Thoracic aorta (tissue), 2 donors: ENCODE results near the gene SLC25A45. TPM values are rescaled to one million over a fixed set of nuclear protein-coding genes. Genes with fewer than 3 reads are reported as not detected.

Experiments used
- ATAC-seq: fragments of 150-250 bp; one replicate; pipeline ENCODE4 v1.8.0; 2017; ENCODE audit warnings: low read depth; ENCODE audit not compliant: insufficient number of reproducible peaks, low FRiP score
- DNase-seq: peaks from one replicate; pipeline ENCODE4 v3.0.0-alpha.2; 2020; ENCODE audit warnings: low spot score
- H3K27ac ChIP-seq, 2 donors: fragments of 200-600 bp; sonication (generic); 1 replicate in 1 of 2; 2 replicates in 1 of 2; pipeline ENCODE4 v1.5.1; 2016; ENCODE audit warnings: mild to moderate bottlenecking in 2 of 2, moderate library complexity in 2 of 2
- H3K27me3 ChIP-seq: fragments of 200-600 bp; sonication (generic); replicated peaks from 2 replicates; pipeline ENCODE4 v1.6.0; 2016; ENCODE audit warnings: mild to moderate bottlenecking; ENCODE audit not compliant: insufficient read depth
- H3K36me3 ChIP-seq: fragments of 200-600 bp; sonication (generic); one replicate; pipeline ENCODE4 v1.5.1; 2016
- H3K4me1 ChIP-seq, 2 donors: fragments of 200-600 bp; sonication (generic); 1 replicate in 1 of 2; 2 replicates in 1 of 2; pipeline versions ENCODE4 v1.5.1 to v1.6.0; 2016; ENCODE audit warnings: low read depth in 2 of 2, mild to moderate bottlenecking in 1 of 2; ENCODE audit not compliant: control insufficient read depth in 1 of 2
- H3K4me3 ChIP-seq: fragments of 200-600 bp; sonication (generic); 2 replicates; pipeline ENCODE4 v1.5.1; 2016; ENCODE audit warnings: mild to moderate bottlenecking
- H3K9me3 ChIP-seq: fragments of 200-600 bp; sonication (generic); 2 replicates; pipeline ENCODE4 v1.5.1; 2016
- total RNA-seq, 2 donors: library from RNA; depleted of rRNA; stranded (reverse); fragments of >200 nt; gene quantifications; one replicate each; pipeline versions ENCODE4 v1.1.0 to v1.2.3, GENCODE V29; 2016
- TF ChIP-seq, protein P1 (sequence below): fragments of 200-600 bp; sonication (generic); IDR thresholded peaks from one replicate; pipeline ENCODE4 v1.5.1; 2019; ENCODE audit warnings: antibody characterized with exemption

Gene SLC25A45
- total RNA-seq, 2 donors from 2014 or later: 19.0 to 26.7 TPM

DNA sequence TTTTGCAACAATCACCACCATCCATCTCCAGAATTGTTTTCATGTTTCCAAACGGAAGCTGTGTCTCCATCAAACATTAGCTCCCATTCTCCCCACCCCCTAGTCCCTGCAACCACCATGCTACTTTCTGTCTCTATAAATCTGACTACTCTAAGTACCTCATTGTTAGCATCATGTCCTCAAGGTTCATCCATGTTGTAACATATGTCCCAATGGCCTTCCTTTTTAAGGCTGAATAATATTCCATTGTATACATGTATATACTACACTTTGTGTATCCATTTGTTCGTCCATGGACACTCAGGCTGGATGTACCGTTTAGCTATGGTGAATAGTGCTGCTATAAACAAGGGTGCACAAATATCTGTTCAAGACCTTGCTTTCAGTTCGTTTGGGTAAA is 57.0 kb downstream of the SLC25A45 start:
- no peak overlapping the region for H3K27ac ChIP-seq
- no peaks in the 10 kb centered on the region for H3K9me3 ChIP-seq
- no peaks in the 10 kb centered on the region for H3K27me3 ChIP-seq
- peaks cover 9% of the 10 kb centered on the region for H3K36me3 ChIP-seq
- H3K4me1 ChIP-seq: no peaks in the 10 kb centered on the region
- TF ChIP-seq, protein P1, sequence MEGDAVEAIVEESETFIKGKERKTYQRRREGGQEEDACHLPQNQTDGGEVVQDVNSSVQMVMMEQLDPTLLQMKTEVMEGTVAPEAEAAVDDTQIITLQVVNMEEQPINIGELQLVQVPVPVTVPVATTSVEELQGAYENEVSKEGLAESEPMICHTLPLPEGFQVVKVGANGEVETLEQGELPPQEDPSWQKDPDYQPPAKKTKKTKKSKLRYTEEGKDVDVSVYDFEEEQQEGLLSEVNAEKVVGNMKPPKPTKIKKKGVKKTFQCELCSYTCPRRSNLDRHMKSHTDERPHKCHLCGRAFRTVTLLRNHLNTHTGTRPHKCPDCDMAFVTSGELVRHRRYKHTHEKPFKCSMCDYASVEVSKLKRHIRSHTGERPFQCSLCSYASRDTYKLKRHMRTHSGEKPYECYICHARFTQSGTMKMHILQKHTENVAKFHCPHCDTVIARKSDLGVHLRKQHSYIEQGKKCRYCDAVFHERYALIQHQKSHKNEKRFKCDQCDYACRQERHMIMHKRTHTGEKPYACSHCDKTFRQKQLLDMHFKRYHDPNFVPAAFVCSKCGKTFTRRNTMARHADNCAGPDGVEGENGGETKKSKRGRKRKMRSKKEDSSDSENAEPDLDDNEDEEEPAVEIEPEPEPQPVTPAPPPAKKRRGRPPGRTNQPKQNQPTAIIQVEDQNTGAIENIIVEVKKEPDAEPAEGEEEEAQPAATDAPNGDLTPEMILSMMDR: no peak
- no peak for ATAC-seq
- no peak overlapping the region for H3K4me3 ChIP-seq
- DNase-seq: no peak

Other genes with a start within 250 kb of the SLC25A45 start
- gene SYVN1, start 248.1 kb downstream of the SLC25A45 start, total RNA-seq: 10 to 100 TPM; 73.1 to 78.0 TPM
- gene SPDYC, start 212.4 kb downstream of the SLC25A45 start, total RNA-seq: not detected
- gene CAPN1, start 200.7 kb downstream of the SLC25A45 start, total RNA-seq: 100 to 1,000 TPM; 168 to 203 TPM
- gene POLA2, start 120.7 kb downstream of the SLC25A45 start, total RNA-seq: 10 to 100 TPM in 1 of 2 donors, 1 to 10 TPM in 1; 5.6 to 13.5 TPM
- gene CDC42EP2, start 67.8 kb downstream of the SLC25A45 start, total RNA-seq: 10 to 100 TPM in 1 of 2 donors, 1 to 10 TPM in 1; 8.5 to 18.7 TPM
- gene DPF2, start 48.8 kb downstream of the SLC25A45 start, total RNA-seq: 10 to 100 TPM; 33.3 to 49.4 TPM
- not detected for gene TIGD3, start 27.9 kb downstream of the SLC25A45 start, total RNA-seq
- 10 to 100 TPM; 45.2 to 45.9 TPM for gene FRMD8, start 4.0 kb upstream of the SLC25A45 start, total RNA-seq
- gene NEAT1, start 40.2 kb upstream of the SLC25A45 start, total RNA-seq: 1,000 to 10,000 TPM in 1 of 2 donors, 100 to 1,000 TPM in 1; 848 to 1,659 TPM
- gene MALAT1, start 116.4 kb upstream of the SLC25A45 start, total RNA-seq: over 10,000 TPM; 20,776 to 38,952 TPM
- gene SCYL1, start 142.4 kb upstream of the SLC25A45 start, total RNA-seq: 100 to 1,000 TPM in 1 of 2 donors, 10 to 100 TPM in 1; 96.8 to 106 TPM
- gene LTBP3, start 175.7 kb upstream of the SLC25A45 start, total RNA-seq: 100 to 1,000 TPM; 492 to 512 TPM
- 10 to 100 TPM; 38.4 to 51.7 TPM for gene ZNRD2, start 187.8 kb upstream of the SLC25A45 start, total RNA-seq
- 100 to 1,000 TPM in 1 of 2 donors, 10 to 100 TPM in 1; 53.3 to 127 TPM for gene FAM89B, start 189.9 kb upstream of the SLC25A45 start, total RNA-seq
- gene EHBP1L1, start 193.4 kb upstream of the SLC25A45 start, total RNA-seq: 100 to 1,000 TPM; 286 to 395 TPM
- gene KCNK7, start 213.2 kb upstream of the SLC25A45 start, total RNA-seq: under 1 TPM in 1 of 2 donors, not detected in 1; 0.95 TPM
- gene MAP3K11, start 231.6 kb upstream of the SLC25A45 start, total RNA-seq: 10 to 100 TPM; 48.3 to 62.8 TPM
- gene PCNX3, start 233.1 kb upstream of the SLC25A45 start, total RNA-seq: 10 to 100 TPM; 37.5 to 39.5 TPM